CD8-positive, alpha-beta memory T cell (primary cell): Measurements from ENCODE around the gene PHF21B. TPM values are rescaled to one million over a fixed set of nuclear protein-coding genes. Genes with fewer than 3 reads are reported as not detected.

Source experiments
- CTCF ChIA-PET: fragments of 350-600 bp; sonication (Branson Sonifier 250); formaldehyde crosslinking; loops from one replicate; lab custom pipeline; 2021; ENCODE audit warnings: antibody characterized with exemption; lab: Charles Lee
- POLR2A ChIA-PET: fragments of 350-600 bp; sonication (Branson Sonifier 250); formaldehyde crosslinking; loops from one replicate; lab custom pipeline; 2021; ENCODE audit warnings: antibody characterized with exemption; lab: Charles Lee
- DNase-seq, 5 donors: peaks; one replicate each; pipeline versions ENCODE4 v3.0.0 to v3.0.0-alpha.2; 2020 to 2022; ENCODE audit warnings: mixed read lengths in 1 of 5
- H3K27ac ChIP-seq: one replicate; pipeline ENCODE4 v1.7.0; 2013; ENCODE audit warnings: low read depth, mild to moderate bottlenecking, low read length, moderate library complexity
- H3K27me3 ChIP-seq: 2 replicates; pipeline ENCODE4 v1.7.0; 2013; ENCODE audit warnings: low read length, mild to moderate bottlenecking; ENCODE audit not compliant: insufficient read depth, poor library complexity, severe bottlenecking
- H3K36me3 ChIP-seq: 2 replicates; pipeline ENCODE4 v1.7.0; 2013; ENCODE audit warnings: mild to moderate bottlenecking, low read length, moderate library complexity; ENCODE audit not compliant: insufficient read depth
- H3K4me1 ChIP-seq: 2 replicates; pipeline ENCODE4 v1.7.0; 2013; ENCODE audit warnings: mild to moderate bottlenecking, low read length, moderate library complexity; ENCODE audit not compliant: insufficient read depth
- H3K4me3 ChIP-seq: 2 replicates; pipeline ENCODE4 v1.7.0; 2013; ENCODE audit warnings: mild to moderate bottlenecking, low read length
- H3K9me3 ChIP-seq: 2 replicates; pipeline ENCODE4 v1.7.0; 2013; ENCODE audit warnings: mild to moderate bottlenecking, low read length
- H3K27ac Mint-ChIP-seq, 8 donors: one replicate each; pipeline ENCODE4 v1.8.0; 2020 to 2021; ENCODE audit warnings: mixed read lengths in 8 of 8, mild to moderate bottlenecking in 6 of 8, inconsistent platforms in 3 of 8, moderate library complexity in 3 of 8
- H3K27me3 Mint-ChIP-seq, 2 donors: one replicate each; pipeline ENCODE4 v1.8.0; 2020 to 2021; ENCODE audit warnings: mixed read lengths in 2 of 2, mild to moderate bottlenecking in 1 of 2, moderate library complexity in 1 of 2
- H3K36me3 Mint-ChIP-seq, 3 donors: one replicate each; pipeline ENCODE4 v1.8.0; 2020 to 2021; ENCODE audit warnings: mixed read lengths in 3 of 3, inconsistent platforms in 1 of 3, mild to moderate bottlenecking in 1 of 3
- H3K4me1 Mint-ChIP-seq, 3 donors: one replicate each; pipeline ENCODE4 v1.8.0; 2020 to 2021; ENCODE audit warnings: mixed read lengths in 3 of 3, inconsistent platforms in 1 of 3, mild to moderate bottlenecking in 1 of 3
- H3K4me3 Mint-ChIP-seq, 7 donors: one replicate each; pipeline ENCODE4 v1.8.0; 2020 to 2021; ENCODE audit warnings: mixed read lengths in 7 of 7, mild to moderate bottlenecking in 6 of 7, moderate library complexity in 4 of 7, inconsistent platforms in 2 of 7
- H3K9me3 Mint-ChIP-seq, 5 donors: one replicate each; pipeline ENCODE4 v1.8.0; 2020 to 2022; ENCODE audit warnings: mixed read lengths in 5 of 5, mild to moderate bottlenecking in 3 of 5, moderate library complexity in 2 of 5, inconsistent platforms in 1 of 5
- polyA plus RNA-seq: library from polyadenylated mRNA; unstranded; fragments of 300-500 nt; fragmentation: Illumina TruSeq; gene quantifications from one replicate; pipeline ENCODE4 v1.2.3, GENCODE V29; 2021
- total RNA-seq, 2 experiments: library from RNA; stranded (reverse); gene quantifications; one replicate each; pipeline ENCODE4 v1.2.3, GENCODE V29; 2021

Gene PHF21B
- total and polyA plus RNA-seq, 3 experiments from 2014 or later, result not detected

DNA sequence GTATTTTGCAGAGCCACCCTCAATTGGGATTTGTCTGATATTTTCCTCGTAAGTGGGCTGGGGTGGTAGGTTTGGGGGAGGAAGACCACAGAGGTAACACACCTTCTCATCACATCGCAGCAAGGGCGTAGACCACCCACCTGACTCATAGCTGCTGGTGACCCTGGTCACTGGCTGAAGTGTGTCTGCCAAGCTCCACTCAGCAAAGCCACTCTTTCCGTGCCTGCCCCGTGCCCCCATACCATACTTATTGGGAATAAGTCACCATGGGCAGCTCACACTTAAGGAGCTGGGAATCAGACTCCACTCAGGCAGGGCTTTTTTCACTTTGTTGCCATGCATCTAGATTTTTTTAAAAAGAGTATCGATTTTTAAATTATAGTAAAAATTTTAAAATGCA, 111.6 kb downstream of the PHF21B start:
- Histone ChIP-seq H3K27me3 (no peaks in the 10 kb centered on the region), H3K9me3 (peaks cover 9% of the 10 kb centered on the region), H3K27ac (no peak overlapping the region), H3K4me1 (no peaks in the 10 kb centered on the region), H3K36me3 (no peaks in the 10 kb centered on the region), H3K4me3 (no peak overlapping the region)
- ChIA-PET POLR2A (no interaction called here), CTCF (no interaction called here)
- H3K36me3 Mint-ChIP-seq, result no peaks in the 10 kb centered on the region
- peaks cover 13 to 23% (median 18%) of the 10 kb centered on the region in 5 donors for H3K9me3 Mint-ChIP-seq
- no peak overlapping the region for H3K27ac Mint-ChIP-seq
- DNase-seq, result no peak
- peaks cover 7 to 12% of the 10 kb centered on the region in 2 donors for H3K27me3 Mint-ChIP-seq
- H3K4me3 Mint-ChIP-seq, result no peak overlapping the region
- H3K4me1 Mint-ChIP-seq, result no peaks in the 10 kb centered on the region

- peaks cover 0 to 2% of the 10 kb centered on the region in 2 donors for H3K27me3 Mint-ChIP-seq
Observed at GRCh38 chr22:44895296-44896055, 114.3 kb downstream of the PHF21B start.

GRCh38 chr22:44894782-44895181, 115.0 kb downstream of the PHF21B start:
- Mint-ChIP-seq H3K4me3 (no peak overlapping the region), H3K27me3 (peaks cover 0 to 2% of the 10 kb centered on the region in 2 donors), H3K36me3 (no peaks in the 10 kb centered on the region), H3K27ac (no peak overlapping the region), H3K4me1 (no peaks in the 10 kb centered on the region), H3K9me3 (peaks cover 0 to under 1% (median 0%) of the 10 kb centered on the region in 5 donors)
- POLR2A ChIA-PET, result no interaction called here
- Histone ChIP-seq H3K36me3 (no peaks in the 10 kb centered on the region), H3K9me3 (no peaks in the 10 kb centered on the region), H3K27me3 (no peaks in the 10 kb centered on the region), H3K4me1 (no peaks in the 10 kb centered on the region), H3K4me3 (no peak overlapping the region), H3K27ac (no peak overlapping the region)
- CTCF ChIA-PET, result no interaction called here
- no peak for DNase-seq

More at GRCh38 chr22:44895296-44896055, 114.3 kb downstream of the PHF21B start:
- ChIA-PET POLR2A (no interaction called here), CTCF (no interaction called here)
- Mint-ChIP-seq H3K36me3 (no peaks in the 10 kb centered on the region), H3K4me1 (no peaks in the 10 kb centered on the region), H3K9me3 (peaks cover 0 to 4% (median 1%) of the 10 kb centered on the region in 5 donors), H3K27ac (no peak overlapping the region), H3K4me3 (no peak overlapping the region)
- H3K9me3 ChIP-seq, result no peaks in the 10 kb centered on the region
- DNase-seq, result no peak
- H3K36me3 ChIP-seq, result no peaks in the 10 kb centered on the region
- no peaks in the 10 kb centered on the region for H3K27me3 ChIP-seq
- no peak overlapping the region for H3K4me3 ChIP-seq
- H3K27ac ChIP-seq, result no peak overlapping the region
- H3K4me1 ChIP-seq, result no peaks in the 10 kb centered on the region

GRCh38 chr22:44894321-44894720, 115.5 kb downstream of the PHF21B start:
- POLR2A ChIA-PET, result no interaction called here
- H3K4me1 Mint-ChIP-seq, result no peaks in the 10 kb centered on the region

GRCh38 chr22:44893731-44894080, 116.1 kb downstream of the PHF21B start:
- Histone ChIP-seq H3K9me3 (no peaks in the 10 kb centered on the region), H3K4me1 (no peaks in the 10 kb centered on the region), H3K4me3 (no peak overlapping the region), H3K27ac (no peak overlapping the region), H3K36me3 (no peaks in the 10 kb centered on the region), H3K27me3 (no peaks in the 10 kb centered on the region)
- no peak overlapping the region for H3K4me3 Mint-ChIP-seq
- no peak for DNase-seq
- no peaks in the 10 kb centered on the region for H3K36me3 Mint-ChIP-seq
- H3K9me3 Mint-ChIP-seq, result no peaks in the 10 kb centered on the region
- ChIA-PET CTCF (no interaction called here), POLR2A (no interaction called here)
- H3K27ac Mint-ChIP-seq, result no peak overlapping the region
- peaks cover 0 to 2% of the 10 kb centered on the region in 2 donors for H3K27me3 Mint-ChIP-seq
- no peaks in the 10 kb centered on the region for H3K4me1 Mint-ChIP-seq

More at GRCh38 chr22:44894321-44894720, 115.5 kb downstream of the PHF21B start:
- Histone ChIP-seq H3K27me3 (no peaks in the 10 kb centered on the region), H3K36me3 (no peaks in the 10 kb centered on the region), H3K4me3 (no peak overlapping the region), H3K27ac (no peak overlapping the region), H3K9me3 (no peaks in the 10 kb centered on the region), H3K4me1 (no peaks in the 10 kb centered on the region)
- CTCF ChIA-PET, result no interaction called here
- Mint-ChIP-seq H3K9me3 (no peaks in the 10 kb centered on the region), H3K4me3 (no peak overlapping the region), H3K27me3 (peaks cover 0 to 2% of the 10 kb centered on the region in 2 donors), H3K27ac (no peak overlapping the region), H3K36me3 (no peaks in the 10 kb centered on the region)
- DNase-seq, result no peak

DNA sequence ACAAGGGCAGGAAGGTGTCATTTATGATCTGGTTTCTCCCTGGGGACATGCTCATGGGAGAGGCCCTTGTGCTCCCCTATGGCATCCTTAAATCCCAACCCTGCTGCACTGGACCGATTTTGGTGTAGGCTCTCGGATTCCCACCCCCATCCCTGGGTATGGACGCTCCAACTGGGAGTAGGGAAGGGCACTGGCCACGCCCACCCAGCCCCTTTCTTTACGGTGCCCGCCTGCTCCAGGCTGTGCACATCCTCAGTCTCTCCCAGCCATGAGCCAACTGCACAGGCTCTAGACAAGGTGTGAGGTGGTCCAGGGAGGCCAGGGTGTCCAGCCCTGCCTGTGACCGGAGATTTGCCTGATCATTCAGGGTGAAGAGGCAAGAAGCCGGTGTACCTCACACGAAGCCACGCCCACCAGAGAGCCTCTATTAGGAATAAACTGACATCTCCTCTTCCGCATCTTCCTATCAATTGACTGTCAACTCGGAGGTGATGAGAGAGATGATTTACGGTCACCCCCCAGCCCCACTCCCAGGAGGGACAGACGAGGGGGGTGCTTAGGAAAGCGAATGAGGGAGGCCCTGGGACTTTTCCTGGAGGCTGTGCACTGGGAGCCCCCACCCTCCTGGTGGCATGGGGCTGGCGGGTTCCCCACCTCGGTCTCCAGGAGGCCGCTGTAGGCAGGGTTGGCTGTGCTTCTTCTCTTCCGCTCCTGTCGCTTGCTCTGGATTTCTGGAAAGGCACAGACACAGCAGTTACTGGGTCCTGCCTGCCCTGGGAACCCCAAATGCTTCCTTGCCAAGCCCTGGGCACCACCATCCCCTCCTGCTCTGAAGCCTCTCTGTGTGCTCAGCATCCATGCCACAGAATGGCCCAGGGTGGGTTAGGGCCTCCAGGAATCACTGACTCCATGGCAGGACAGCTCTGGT, 116.7 kb downstream of the PHF21B start:
- H3K4me1 ChIP-seq, result no peaks in the 10 kb centered on the region
- DNase-seq, result no peak
- no peak overlapping the region for H3K4me3 ChIP-seq
- H3K27ac ChIP-seq, result no peak overlapping the region
- no peaks in the 10 kb centered on the region for H3K4me1 Mint-ChIP-seq
- H3K27ac Mint-ChIP-seq, result peak overlapping the region in 1 of 8 donors; percentile 52
- H3K27me3 ChIP-seq, result no peaks in the 10 kb centered on the region
- H3K36me3 ChIP-seq, result no peaks in the 10 kb centered on the region
- peaks cover 0 to under 1% of the 10 kb centered on the region in 2 donors for H3K27me3 Mint-ChIP-seq
- POLR2A ChIA-PET, result no interaction called here
- no peaks in the 10 kb centered on the region for H3K9me3 Mint-ChIP-seq
- H3K4me3 Mint-ChIP-seq, result no peak overlapping the region
- CTCF ChIA-PET, result no interaction called here
- no peaks in the 10 kb centered on the region for H3K9me3 ChIP-seq
- H3K36me3 Mint-ChIP-seq, result no peaks in the 10 kb centered on the region

DNA sequence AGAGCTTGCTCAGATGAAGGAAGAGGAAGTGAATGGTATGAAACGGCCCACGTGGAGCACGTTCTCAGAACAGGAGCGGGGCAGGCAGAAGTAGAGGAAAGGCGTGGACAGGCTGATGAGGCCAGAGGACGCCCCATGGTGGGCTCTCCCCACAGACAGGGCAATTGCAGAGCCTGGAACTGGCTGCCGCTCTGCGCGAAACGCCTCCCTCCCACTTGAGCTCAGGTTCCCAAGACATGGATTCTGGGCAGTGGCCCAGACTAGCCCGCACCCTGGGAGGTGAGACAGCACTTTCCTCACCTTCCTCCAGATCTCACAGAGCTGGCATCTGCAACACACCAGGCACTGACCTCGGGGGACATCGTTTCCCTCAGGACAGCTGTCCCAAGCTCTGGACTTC, 117.6 kb downstream of the PHF21B start:
- H3K4me3 Mint-ChIP-seq, result no peak overlapping the region
- CTCF ChIA-PET, result no interaction called here
- Histone ChIP-seq H3K4me3 (no peak overlapping the region), H3K27ac (no peak overlapping the region), H3K4me1 (no peaks in the 10 kb centered on the region), H3K36me3 (no peaks in the 10 kb centered on the region), H3K9me3 (no peaks in the 10 kb centered on the region), H3K27me3 (no peaks in the 10 kb centered on the region)
- DNase-seq, result no peak
- H3K27me3 Mint-ChIP-seq, result no peaks in the 10 kb centered on the region
- H3K36me3 Mint-ChIP-seq, result no peaks in the 10 kb centered on the region
- no peaks in the 10 kb centered on the region for H3K4me1 Mint-ChIP-seq
- H3K9me3 Mint-ChIP-seq, result no peaks in the 10 kb centered on the region
- POLR2A ChIA-PET, result no interaction called here
- H3K27ac Mint-ChIP-seq, result no peak overlapping the region

- Mint-ChIP-seq H3K9me3 (no peaks in the 10 kb centered on the region), H3K27ac (no peak overlapping the region), H3K4me1 (no peaks in the 10 kb centered on the region), H3K4me3 (no peak overlapping the region), H3K27me3 (no peaks in the 10 kb centered on the region), H3K36me3 (no peaks in the 10 kb centered on the region)
- Histone ChIP-seq H3K4me3 (no peak overlapping the region), H3K27ac (no peak overlapping the region), H3K4me1 (no peaks in the 10 kb centered on the region), H3K9me3 (no peaks in the 10 kb centered on the region), H3K36me3 (no peaks in the 10 kb centered on the region), H3K27me3 (no peaks in the 10 kb centered on the region)
- DNase-seq, result no peak
- ChIA-PET POLR2A (no interaction called here), CTCF (no interaction called here)
Observed at GRCh38 chr22:44891791-44892190, 118.0 kb downstream of the PHF21B start.
